Measurements from ENCODE around the gene POU2AF2.

- TF ChIP-seq MAX (IDR thresholded peaks at IDR 0.05; ENCODE audit: insufficient read depth, insufficient read length), result no peak
- no peak for TF ChIP-seq MYC (IDR thresholded peaks at IDR 0.05; ENCODE audit: low read depth, low read length)
- no peak for TF ChIP-seq CTCF (IDR thresholded peaks at IDR 0.05; ENCODE audit: extremely low read depth in 1 of 2, insufficient read depth in 1 of 2, low read depth in 1 of 2, low read length in 2 of 2)
- TF ChIP-seq EZH2 (IDR thresholded peaks at IDR 0.05; ENCODE audit: borderline replicate concordance, low read depth, low read length, severe bottlenecking), result no peak
- TF ChIP-seq POLR2A (IDR thresholded peaks at IDR 0.05; ENCODE audit: low read depth, low read length), result no peak
These were observed 62.1 kb downstream of the POU2AF2 start for GRCh38 chr11:111307472-111308108.

Measured in endothelial cell of umbilical vein (primary cell).